ENCODE data around the gene RGS16.

RGS16 gene

DNA sequence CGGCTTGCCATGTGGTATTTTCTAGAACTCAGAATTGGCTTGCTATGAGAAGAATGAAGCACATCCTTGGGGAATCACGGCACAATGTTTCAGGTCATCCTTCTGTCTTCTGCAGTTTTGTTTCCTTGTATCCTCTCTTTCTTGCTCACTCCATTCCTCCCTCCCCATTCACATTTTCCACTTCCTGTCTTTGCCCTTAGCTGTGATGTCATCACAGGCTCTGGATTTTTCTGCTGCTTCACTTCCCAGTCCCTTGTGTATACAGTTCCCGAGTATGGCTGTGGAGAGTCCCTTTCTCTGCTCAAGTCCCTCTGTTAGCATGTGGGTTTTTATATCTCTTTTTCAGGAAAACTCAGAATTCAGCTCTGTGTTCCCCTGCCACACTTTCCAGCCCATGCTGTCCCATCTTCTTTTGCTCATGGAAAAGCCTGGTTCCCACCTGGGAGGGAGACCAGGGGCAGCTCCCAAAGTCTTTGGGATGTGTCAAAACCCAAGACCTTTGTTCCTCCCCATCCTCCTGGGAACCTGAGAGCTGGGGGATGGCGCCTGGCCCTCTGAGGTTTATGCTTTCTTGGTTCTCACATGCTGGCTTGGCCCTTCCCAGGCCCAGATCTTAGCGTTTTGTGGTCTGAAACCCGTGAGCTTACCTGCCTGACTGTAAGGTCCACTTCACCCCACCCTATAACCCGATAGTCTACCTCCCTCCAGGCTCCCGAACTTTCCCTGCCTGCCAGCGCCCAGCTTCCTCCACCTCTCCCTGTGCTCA, 4.8 kb upstream of the RGS16 start:
- no peak for DNase-seq (ENCODE audit: low spot score)

DNA sequence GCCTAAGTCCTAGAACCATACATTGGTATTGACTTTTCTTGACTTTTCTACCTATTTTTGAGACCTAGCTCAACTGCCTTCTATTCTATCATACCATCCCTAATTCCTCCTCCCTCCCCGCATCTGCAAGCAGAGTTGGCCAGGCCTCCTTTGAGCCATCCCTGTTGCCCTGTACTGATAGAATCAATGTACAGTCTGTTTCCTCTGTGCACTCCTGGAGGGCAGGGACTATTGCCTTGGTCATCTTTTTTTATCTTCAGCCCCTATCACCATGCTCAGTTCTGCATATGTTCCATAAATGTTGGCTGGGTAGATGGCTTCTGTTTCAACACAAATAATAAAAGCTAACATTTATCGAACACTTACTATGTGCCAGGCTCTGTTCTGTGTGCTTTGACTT, 4.0 kb upstream of the RGS16 start:
- DNase-seq (ENCODE audit: low spot score) = no peak

DNA sequence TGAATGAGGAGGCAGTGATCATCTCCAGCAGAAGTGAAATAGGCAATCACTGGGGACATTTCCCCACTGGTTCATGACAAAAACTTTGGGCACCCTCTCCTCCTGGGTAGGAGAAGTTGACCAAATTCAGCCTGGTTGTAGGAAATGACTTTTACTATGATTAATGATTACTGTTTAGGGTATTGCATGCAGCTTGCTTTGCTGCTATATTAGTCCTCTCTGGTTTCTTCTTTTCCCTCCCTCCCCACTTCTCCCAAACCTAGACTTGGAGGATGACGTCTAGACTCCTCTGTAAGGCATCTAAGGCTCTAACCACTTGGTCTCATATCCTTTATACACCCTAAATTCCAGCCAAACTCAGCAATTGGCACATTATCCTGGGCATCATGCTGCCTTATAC, 3.4 kb upstream of the RGS16 start:
- no peak for DNase-seq (ENCODE audit: low spot score)

DNA sequence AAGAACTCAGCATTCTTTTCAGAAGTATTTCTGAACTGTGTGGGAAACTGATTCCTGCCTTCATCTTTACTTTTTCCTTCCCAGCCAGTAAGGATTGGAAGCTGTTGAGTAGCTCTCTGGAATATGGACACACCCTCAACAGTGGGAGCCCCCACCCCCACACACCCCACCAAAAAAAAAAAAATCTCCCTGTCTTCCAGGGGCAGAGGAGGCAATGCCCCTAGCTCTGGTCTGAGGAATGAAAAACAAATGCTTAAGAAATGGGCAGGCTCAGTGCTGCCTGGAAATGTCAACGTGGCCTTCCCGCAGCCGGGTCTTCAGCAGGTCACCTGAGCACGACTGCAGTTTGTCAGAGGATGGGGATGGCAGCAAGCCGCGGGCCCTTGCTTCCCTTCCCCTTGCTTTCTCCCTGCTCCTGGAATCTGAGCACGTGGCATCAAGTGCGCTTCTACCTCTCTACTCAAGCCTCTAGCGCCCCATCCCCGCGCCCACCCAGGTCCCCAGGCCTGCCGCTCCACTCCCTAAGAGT, 479 bp downstream of the RGS16 start:
- DNase-seq (ENCODE audit: low spot score) = no peak

DNA sequence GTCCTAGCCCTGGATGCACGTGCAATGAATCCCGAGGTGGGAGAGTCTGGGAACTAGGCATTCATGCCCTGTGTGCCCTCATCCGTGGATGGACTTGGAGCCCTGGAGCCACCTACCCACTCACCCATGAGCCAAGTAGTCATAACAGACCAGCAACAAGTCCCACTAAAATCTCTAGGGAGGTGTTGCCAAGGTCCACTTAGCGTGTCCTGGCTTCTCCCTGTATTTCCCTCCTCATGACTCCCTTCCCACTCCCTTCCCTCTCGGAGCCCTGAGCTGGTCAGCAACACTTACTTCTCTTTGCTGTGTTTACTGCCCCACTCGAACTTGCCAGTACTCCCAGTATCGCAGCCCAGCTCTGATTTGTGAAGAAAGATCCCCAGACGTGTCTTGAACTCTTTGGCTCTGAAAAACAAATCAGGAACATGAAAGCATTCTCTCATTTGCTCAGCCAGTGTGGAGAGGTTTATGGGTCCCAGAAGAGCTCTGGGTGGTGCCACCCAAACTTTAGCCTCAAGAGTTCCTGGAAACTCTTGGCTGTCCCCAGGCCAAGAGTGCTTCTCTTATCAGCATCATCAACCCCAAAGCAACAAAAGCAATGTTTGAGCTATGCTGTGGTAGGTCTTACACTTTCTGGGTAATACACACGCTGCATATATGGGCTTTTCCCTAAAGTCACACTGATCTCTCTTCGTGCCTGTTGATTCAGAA, 1.1 kb downstream of the RGS16 start:
- DNase-seq (ENCODE audit: low spot score) = no peak

DNA sequence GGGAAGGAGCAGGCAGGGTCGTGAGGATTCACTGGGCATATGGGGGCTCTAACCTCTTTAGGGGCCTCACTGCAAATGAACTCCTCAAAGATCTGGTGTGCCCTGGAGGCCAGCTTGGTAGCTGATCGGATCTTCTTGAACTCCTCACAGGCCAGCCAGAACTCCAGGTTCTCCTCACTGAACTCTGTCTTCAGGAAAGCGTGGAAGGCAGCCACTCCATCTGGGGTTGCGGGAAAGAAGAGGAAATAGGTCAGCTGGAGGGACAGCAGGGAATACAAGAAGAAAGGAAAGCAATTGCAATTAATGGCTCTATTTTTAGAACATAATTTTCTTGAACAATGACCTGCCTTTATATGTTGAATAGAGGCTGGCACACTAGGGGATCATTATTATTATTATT, 2.3 kb downstream of the RGS16 start:
- no peak for DNase-seq (ENCODE audit: low spot score)

DNA sequence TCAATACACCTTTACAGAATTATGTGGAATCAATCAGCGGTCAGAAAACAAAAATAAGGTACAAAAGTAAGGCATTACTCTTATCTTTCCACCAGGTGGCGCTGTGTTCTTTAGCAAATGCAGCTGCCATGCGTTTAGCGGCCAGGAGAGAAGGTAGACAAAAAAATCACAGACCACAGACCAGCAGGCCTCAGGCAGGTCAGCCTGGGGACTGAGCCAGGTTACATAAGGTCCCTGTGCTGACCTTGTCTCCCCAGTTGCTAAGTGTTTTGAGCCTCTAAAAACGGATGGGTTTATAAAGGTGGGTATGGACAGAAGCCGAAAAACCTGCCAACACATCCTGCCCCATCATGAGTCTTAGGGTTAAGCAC, 2.8 kb downstream of the RGS16 start:
- DNase-seq (ENCODE audit: low spot score) = peak; percentile 75

DNA sequence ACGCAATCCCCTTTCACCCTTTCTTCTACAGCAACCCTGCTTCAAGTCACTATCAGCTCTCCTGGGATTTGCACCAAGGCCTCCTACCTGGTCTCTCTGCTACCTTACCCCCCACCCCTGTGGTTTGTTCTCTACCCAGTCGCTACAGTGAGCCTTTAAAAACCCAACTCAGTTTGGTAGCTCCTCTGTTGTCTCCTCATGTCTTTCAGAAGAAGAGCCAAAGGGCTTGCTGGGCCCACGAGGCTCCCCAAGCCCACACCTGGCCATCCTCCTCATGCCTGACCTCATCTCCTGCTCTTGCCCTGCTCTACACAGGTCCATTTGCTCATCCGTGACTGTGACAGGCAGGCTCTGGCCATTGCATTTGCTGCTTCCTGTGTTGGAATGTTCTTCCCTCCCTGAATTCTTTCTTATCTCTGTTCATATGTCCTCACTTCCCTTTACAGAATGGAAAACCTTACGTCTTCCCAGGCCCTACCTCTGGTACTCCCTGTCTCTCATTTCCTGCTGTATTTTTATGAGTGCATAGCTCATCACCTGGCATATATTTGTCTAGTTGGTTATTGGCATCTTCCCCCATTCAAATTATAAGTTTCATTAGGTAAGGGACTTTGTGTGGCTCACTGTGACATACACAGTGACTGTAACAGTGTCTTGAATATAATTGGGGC, 3.3 kb downstream of the RGS16 start:
- no peak for DNase-seq (ENCODE audit: low spot score)

DNA sequence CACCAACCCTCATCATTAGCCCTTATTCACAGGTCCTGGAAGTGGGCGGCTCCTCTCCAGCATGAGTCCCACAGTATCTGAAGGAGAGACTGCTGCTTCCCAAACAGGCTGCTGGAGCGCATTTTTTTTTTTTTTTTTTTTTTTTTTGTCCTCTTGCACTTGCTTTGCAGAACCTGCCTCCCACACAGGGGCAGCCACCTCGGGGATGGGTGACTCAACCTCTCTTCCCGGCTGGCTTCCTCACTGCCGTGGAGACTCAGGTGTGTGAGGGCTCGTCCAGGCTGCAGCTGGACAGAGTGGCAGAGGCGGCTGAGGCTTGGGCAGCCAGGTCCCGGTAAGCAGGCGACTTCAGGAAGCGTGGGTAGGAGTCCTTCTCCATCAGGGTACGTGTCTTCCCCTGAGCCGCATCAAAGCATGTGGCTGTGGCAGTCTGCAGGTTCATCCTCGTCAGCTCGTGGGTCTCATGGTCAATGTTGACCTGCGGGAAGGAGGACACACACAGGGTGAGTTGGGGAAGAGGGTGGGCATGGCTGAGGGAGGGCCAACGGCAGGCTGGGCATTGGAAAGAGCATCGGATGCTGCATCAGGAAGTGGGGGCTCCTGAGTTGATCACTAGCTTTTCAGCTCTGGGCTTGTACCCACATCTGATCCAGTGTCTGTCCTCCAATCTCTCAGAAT, 4.0 kb downstream of the RGS16 start:
- DNase-seq (ENCODE audit: low spot score) = no peak

DNA sequence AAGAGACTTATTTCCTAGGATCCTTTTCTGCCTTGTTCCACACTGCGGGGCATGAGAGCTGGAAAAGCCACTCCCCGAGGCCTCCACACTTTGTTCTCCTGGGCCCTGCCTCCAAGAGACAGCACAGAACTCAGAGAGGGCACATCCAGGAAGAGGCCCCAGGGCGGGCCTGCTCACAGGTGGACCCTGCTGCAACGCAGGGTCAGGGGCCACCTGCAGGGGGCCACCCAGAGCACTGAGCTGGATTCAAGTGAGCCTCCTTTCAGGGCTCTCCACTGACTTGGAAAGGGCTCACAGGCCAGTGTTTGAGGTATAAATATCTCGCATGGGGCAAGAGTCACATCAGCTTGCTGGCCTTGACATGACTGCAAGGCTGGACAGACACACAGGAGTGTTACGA, 4.8 kb downstream of the RGS16 start:
- no peak for DNase-seq (ENCODE audit: low spot score)

DNA sequence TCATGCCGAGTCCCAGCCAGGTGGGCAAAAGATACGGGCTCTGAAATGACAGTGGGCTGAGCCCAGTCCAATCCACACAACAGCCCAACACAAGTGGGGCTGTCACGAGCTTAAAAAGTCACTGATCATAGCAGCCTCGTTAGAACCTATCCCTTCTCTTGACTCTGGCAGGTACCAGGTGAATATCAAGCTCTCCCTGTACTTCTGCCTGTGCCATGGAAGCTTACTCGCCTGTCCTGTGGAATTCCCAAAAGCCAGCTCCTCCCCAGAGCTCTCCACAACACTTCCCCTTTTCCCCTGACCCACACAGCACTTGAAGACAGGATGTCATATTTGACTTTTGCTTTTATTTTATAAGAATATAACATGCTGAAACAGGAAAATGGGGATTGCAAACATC, 5.9 kb downstream of the RGS16 start:
- no peak for DNase-seq (ENCODE audit: low spot score)

DNA sequence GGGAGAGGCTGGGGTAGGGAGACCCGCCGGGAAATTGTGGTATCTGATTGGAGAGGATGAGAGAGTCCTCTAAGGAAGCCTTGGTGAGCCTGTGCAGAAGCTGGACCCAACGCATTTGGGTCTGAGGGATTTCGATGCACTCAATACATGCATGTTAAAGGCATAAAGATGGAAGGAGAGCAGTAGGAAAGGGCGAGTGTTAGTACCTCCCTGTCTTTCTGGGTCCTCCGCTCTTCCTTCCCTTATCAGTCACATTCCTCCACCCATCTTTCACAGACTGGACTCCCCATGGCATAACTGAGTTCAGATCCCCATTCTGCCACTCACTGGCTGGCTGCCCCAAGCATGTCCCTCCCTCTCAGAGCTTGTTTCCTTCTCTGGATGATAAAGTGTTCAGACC, 7.3 kb downstream of the RGS16 start:
- DNase-seq (ENCODE audit: low spot score) = no peak

DNA sequence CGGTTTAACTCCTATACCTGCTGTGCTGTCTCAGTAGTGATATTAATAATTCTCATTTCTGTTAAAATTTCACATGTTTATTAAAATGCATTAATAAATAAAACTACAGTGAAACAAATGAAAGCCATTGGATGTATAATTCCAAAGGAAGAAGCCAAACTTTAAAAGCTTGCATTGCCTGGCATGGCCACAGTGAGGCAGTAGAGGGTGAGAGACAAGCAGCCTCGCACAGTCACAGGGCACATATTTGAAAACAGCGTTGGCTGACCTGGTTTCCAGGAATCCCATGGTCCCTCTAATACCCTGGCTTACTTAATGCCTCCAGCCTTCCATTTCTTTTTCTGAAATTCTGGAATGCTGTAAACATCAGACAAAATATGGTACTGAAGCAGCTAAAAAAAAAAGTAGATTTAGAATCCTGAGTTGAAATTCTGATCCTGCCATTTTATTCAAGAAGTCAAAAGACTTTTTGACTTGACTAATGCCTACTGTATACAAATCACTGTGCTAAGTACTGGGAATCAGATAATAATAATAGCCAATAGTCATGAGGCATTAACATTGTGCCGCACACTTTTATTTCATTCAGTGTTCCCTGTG, 8.4 kb downstream of the RGS16 start:
- DNase-seq (ENCODE audit: low spot score) = peak; percentile 54

DNA sequence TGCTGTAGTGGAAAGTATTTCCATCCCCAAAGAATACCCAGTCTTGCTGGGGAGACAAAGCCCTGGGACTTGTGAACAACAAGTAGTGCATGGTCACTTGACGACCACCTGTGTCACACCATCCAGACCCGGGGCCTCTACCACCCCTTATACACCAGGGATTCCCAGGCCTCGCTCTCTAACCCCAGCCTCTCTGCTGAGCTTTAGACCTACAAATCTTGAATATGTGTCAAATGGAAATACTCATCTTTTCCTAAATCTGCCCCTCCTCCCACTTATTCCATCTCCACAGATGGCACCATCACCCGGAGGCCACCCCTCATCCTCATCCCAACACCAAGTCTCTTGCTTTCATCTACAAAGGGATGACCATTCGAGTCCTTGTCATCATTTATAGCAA, 14.3 kb downstream of the RGS16 start:
- DNase-seq (ENCODE audit: low spot score) = no peak

DNA sequence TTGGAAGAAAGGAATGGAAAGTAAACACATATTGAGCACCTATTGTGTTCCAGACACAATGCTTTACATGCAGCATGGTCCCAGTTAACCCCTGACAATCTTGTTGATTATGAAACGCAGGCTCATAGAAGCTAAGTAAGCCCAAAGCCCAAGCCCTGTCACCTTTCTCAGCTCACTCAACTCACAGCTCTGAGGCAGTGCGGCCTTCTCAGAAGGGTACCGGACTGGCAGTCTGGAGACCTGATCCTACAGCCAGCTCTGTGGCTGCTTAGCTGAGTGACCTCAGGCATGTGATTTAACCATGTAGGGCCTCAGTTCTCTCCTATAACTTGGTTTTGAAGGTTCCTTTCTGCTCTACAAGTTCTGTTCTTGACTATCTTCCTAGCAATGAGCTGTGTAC, 14.7 kb downstream of the RGS16 start:
- no peak for DNase-seq (ENCODE audit: low spot score)

DNA sequence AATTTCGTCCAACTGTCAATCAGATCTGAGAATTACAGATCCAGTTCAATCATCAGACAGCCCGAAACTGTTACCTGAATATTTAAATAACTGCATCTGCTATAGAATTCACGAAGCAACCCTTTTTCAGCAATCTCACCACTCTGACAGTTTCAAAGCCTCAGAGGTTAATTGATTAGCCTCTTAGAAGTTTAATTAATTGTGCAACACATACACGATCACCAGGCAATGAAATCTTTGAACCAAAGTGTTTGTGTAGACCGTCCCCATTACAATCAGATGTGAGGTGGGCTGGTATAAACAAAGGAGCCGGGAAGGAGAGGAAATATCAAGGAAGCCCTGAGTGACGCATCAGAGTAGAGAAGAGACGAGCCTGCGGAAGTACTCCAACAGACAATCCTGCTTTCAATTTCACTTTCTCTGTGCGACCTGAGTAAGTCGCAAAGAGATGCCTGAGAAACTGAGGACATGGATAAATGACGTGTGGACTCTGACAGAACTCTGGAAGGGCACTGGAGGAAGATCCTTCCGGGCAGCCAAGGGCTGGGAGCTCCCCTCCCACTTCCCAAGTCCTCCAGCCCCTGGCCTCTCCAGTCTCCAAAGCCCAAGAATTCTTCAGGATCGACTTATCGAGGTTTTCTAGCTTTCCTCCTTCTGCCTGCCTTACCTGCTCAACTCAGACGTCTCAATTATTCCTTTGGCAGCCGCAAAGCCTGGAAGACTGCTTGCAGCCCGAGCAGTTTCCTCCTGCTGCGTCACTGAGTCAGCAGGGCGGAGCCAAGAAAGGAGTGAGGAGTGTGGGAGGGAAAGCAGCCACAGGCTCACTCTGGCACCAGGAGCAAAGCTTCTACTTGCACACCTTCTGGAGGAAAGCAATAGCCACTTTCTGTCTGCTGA, 15.4 kb downstream of the RGS16 start, which contains the start of gene RNASEL:
Gene RNASEL, minus strand, starts transcription at position 757 of the 897 bp plus-strand sequence. CDS start 2,450 bp downstream, outside the sequence.
- DNase-seq (ENCODE audit: low spot score) = no peak

DNA sequence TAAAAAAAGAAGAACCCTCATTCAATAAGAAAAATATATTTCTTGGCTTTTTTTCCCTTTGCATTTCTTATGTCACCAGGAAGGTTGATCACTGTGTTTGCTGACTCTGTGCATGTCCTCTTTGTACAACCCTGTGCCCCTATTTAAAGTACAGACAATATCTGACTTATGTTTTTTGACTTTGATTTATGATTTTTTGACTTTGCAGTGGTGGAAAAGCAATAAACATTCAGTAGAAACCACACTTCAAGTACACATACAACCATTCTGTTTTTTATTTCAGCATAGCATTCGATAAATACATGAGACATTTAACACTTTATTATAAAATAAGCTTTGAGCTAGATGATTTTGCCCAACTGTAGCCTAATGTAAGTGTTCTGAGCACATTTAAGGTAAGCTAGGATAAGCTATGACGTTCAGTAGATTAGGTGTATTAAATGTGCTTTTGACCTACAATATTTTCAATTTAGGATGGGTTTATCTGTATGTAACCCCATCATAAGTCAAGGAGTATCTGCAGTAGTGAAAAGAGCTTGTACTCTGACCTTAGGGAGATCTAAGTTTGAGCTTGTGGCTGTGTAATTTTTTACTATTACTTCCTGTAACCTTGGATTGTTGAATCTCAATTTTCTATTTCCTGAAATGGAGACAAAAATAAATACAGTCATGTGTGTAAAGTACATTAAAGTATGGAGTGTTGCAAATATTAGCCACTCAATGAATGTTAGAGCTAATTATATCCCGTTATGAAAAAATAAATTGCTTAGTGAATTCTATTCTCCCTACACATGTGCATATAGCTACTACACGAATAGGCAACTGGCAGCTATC, 16.3 kb downstream of the RGS16 start:
- DNase-seq (ENCODE audit: low spot score) = no peak

DNA sequence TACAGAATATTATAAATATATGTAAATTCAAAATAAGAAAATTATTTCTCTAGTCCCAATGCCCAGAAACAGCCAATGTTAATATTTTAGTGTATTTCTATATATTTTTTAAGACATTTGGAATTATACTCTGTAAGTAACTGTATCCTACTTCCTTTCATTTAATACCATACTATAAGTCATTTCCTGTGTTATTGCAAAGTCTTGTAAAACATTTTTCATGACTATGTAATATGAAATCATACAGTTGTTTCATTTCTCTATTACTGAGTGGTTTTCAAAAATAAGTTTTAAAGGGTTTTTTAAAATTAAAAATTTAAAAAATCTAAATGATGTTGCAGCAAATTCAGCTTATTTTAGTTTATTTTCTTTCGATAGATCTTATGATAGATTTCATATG, 17.1 kb downstream of the RGS16 start:
- DNase-seq (ENCODE audit: low spot score) = no peak

DNA sequence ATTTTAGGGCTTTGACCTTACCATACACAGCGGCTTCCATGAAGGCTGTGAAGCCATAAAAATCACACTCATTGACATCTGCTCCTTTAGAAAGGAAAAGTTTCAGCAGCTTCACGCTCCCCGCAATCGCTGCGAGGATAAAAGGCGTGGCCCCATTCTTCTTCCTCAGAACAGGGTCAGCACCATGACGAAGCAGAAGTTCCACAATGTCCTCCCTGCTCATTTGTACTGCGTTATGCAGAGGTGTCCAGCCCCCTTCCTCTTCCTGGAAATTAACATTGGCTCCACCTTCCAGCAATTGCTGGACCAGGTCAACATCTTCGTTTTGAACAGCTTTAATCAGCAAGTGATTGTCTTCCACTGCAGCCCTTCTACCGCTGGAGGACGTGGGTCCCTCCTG, 17.8 kb downstream of the RGS16 start:
- DNase-seq (ENCODE audit: low spot score) = no peak

DNA sequence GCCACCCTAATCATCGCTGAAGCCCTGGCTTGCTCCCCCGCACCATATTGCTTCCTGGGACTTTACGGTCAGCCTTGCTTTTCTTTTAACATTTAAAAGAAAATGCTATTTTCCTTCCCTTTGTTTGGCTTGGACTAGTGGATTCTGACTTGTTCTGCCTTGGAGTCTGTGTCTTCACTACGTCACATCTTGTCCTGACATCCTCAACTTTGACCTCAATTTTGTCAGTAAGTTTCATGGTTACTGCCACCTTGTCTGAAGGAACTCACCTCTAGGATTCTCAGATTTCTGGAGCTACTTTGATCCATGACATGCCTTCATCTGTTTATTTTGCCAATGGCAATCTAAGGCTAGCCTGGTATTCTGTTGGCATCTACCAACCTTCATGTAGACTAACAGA, 19.4 kb downstream of the RGS16 start:
- no peak for DNase-seq (ENCODE audit: low spot score)
